GM19395 (cell line): Measurements from ENCODE around the gene ZNF785.
"Not testable (repeated sequence)": the region's sequence is repeated elsewhere in the genome, so short reads cannot be mapped to it uniquely, and the experiment has no call there.

Experiments
- ATAC-seq: cut with Tn5 transposase; IDR thresholded peaks from one replicate; pipeline ENCODE4 v1.9.1; 2021; ENCODE audit warnings: mild to moderate bottlenecking, moderate library complexity; ENCODE audit not compliant: unreplicated experiment

The ZNF785 gene

GRCh38 chr16:30585400-30586191, at the start of gene ZNF785:
TSS of gene ZNF785 (minus strand) at chr16:30585697. CDS start at chr16:30585611, 86 bp downstream.
- ATAC-seq: peak; percentile 89

- ATAC-seq: no peak
Measured at GRCh38 chr16:30633526-30633925, 48.0 kb upstream of the ZNF785 start.

GRCh38 chr16:30632454-30632853, 47.0 kb upstream of the ZNF785 start:
- not testable (repeated sequence) for ATAC-seq

GRCh38 chr16:30628628-30629540, 43.4 kb upstream of the ZNF785 start:
- ATAC-seq: no peak

GRCh38 chr16:30626236-30626635, 40.7 kb upstream of the ZNF785 start:
- ATAC-seq: no peak

GRCh38 chr16:30623536-30624283, 38.2 kb upstream of the ZNF785 start:
- ATAC-seq: no peak

- no peak for ATAC-seq
Measured at GRCh38 chr16:30622455-30623032, 37.0 kb upstream of the ZNF785 start.

- no peak for ATAC-seq
Measured at GRCh38 chr16:30621765-30622164, 36.3 kb upstream of the ZNF785 start.

GRCh38 chr16:30620169-30620568, 34.7 kb upstream of the ZNF785 start:
- no peak for ATAC-seq

GRCh38 chr16:30619638-30620037, 34.1 kb upstream of the ZNF785 start:
- ATAC-seq: no peak

GRCh38 chr16:30619202-30619601, 33.7 kb upstream of the ZNF785 start:
- no peak for ATAC-seq

GRCh38 chr16:30615358-30616091, 30.0 kb upstream of the ZNF785 start:
- no peak for ATAC-seq

GRCh38 chr16:30609926-30610839, 24.7 kb upstream of the ZNF785 start, which contains the start of gene ZNF689:
TSS of gene ZNF689 (minus strand) at chr16:30610389. CDS start at chr16:30610041, 348 bp downstream.
- ATAC-seq: peak; percentile 90

- peak; percentile 34 for ATAC-seq
Measured at GRCh38 chr16:30609002-30609925, 23.8 kb upstream of the ZNF785 start.

- ATAC-seq: no peak
Measured at GRCh38 chr16:30606004-30606403, 20.5 kb upstream of the ZNF785 start.

GRCh38 chr16:30605158-30605557, 19.7 kb upstream of the ZNF785 start:
- ATAC-seq: no peak

- no peak for ATAC-seq
Measured at GRCh38 chr16:30604316-30604947, 18.9 kb upstream of the ZNF785 start.
